Fibroblast of lung (primary cell): ENCODE data around the gene DAGLB. TPM values are rescaled to one million over a fixed set of nuclear protein-coding genes. Genes with fewer than 3 reads are reported as not detected.
"Not testable (repeated sequence)": the region's sequence is repeated elsewhere in the genome, so short reads cannot be mapped to it uniquely, and the experiment has no call there.

ENCODE experiments used
- DNase-seq, 2 donors: peaks; one replicate each; pipeline versions ENCODE4 v3.0.0 to v3.0.0-alpha.2; 2010; ENCODE audit warnings: low read depth in 2 of 2
- H2AFZ ChIP-seq: 2 replicates; pipeline ENCODE4 v1.5.1; 2012; ENCODE audit warnings: low read length, control low read depth, inconsistent platforms
- H3K27ac ChIP-seq: 2 replicates; pipeline ENCODE4 v1.5.1; 2011; ENCODE audit warnings: low read length, control low read depth; ENCODE audit not compliant: insufficient read depth
- H3K27me3 ChIP-seq: 2 replicates; pipeline ENCODE4 v1.5.1; 2011; ENCODE audit warnings: mild to moderate bottlenecking, low read length; ENCODE audit not compliant: control insufficient read depth, insufficient read depth
- H3K36me3 ChIP-seq: 2 replicates; pipeline ENCODE4 v1.5.1; 2011; ENCODE audit warnings: low read length; ENCODE audit not compliant: control insufficient read depth, insufficient read depth
- H3K4me1 ChIP-seq: 2 replicates; pipeline ENCODE4 v1.5.1; 2011; ENCODE audit warnings: low read length; ENCODE audit not compliant: control insufficient read depth, insufficient read depth; ENCODE audit errors: extremely low read depth
- H3K4me2 ChIP-seq: 2 replicates; pipeline ENCODE4 v1.5.1; 2011; ENCODE audit warnings: low read length, control low read depth; ENCODE audit not compliant: insufficient read depth; ENCODE audit errors: extremely low read depth
- H3K4me3 ChIP-seq, 4 experiments: fragments of 200-600 bp in 1 of 4; sonication (generic) in 1 of 4; replicated peaks in 1 of 4; 2 replicates each; pipeline ENCODE4 v1.5.1; 2011 to 2016; ENCODE audit warnings: low read length in 4 of 4, low read depth in 3 of 4, mild to moderate bottlenecking in 3 of 4, control low read depth in 2 of 4, inconsistent platforms in 1 of 4, mixed read lengths in 1 of 4; ENCODE audit not compliant: insufficient read depth in 1 of 4; ENCODE audit errors: control extremely low read depth in 1 of 4
- H3K79me2 ChIP-seq: 2 replicates; pipeline ENCODE4 v1.5.1; 2012; ENCODE audit warnings: mild to moderate bottlenecking, low read length, inconsistent platforms; ENCODE audit not compliant: control insufficient read depth, insufficient read depth
- H3K9ac ChIP-seq: 2 replicates; pipeline ENCODE4 v1.5.1; 2011; ENCODE audit warnings: mild to moderate bottlenecking, low read length, control low read depth; ENCODE audit not compliant: insufficient read depth
- H3K9me3 ChIP-seq: 2 replicates; pipeline ENCODE4 v1.5.1; 2012; ENCODE audit warnings: low read depth, low read length; ENCODE audit not compliant: control insufficient read depth, insufficient read depth
- H4K20me1 ChIP-seq: 2 replicates; pipeline ENCODE4 v1.5.1; 2011; ENCODE audit warnings: low read length; ENCODE audit not compliant: control insufficient read depth, insufficient read depth; ENCODE audit errors: extremely low read depth
- EZH2 ChIP-seq: IDR thresholded peaks from 2 replicates; pipeline ENCODE4 v1.5.1; 2012; ENCODE audit warnings: low read length, control low read depth, mild to moderate bottlenecking; ENCODE audit errors: missing control alignments
- polyA plus RNA-seq, 2 donors: library from polyadenylated mRNA; depleted of rRNA in 1 of 2; stranded (reverse) in 1 of 2; unstranded in 1 of 2; fragments of >200 nt; gene quantifications; 2 replicates each; pipeline ENCODE4 v1.2.1, GENCODE V29; 2011 to 2012; ENCODE audit warnings: missing spikeins in 1 of 2
- total RNA-seq: library from RNA; depleted of rRNA; stranded (reverse); fragments of >200 nt; gene quantifications from 2 replicates; pipeline ENCODE4 v1.2.1, GENCODE V29; 2014
- TF ChIP-seq, protein P1 (sequence below), 2 donors: IDR thresholded peaks in 1 of 2; conservative IDR thresholded peaks in 1 of 2; 1 replicate in 1 of 2; 2 replicates in 1 of 2; pipeline ENCODE4 v1.5.1; 2011 to 2012; ENCODE audit warnings: low read length in 2 of 2, control low read depth in 1 of 2, inconsistent platforms in 1 of 2, low read depth in 1 of 2, mild to moderate bottlenecking in 1 of 2

Gene DAGLB
- total and polyA plus RNA-seq, 2 donors (not counting 1 experiment from before 2014, with no cell fraction given): 17.3 to 22.6 TPM

DNA sequence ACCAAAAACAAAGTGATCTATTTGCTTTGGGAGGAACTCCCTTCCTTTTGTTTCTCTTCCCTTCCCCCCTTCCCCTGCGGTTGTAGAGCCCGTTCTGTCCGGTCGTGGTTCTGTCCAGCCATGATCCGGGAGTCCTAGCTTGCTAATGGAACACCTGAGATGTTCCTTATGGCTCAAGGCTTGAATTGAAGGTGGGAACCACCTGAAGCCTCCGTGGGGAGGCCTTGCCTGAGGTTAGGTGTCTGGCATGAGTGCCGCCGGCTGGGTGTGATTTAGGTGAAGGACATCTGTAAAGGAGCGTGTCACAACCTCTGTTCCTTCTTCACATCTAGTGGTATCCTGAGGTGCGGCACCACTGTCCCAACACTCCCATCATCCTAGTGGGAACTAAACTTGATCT is 46.2 kb downstream of the DAGLB start:
- no peaks in the 10 kb centered on the region for H4K20me1 ChIP-seq
- H3K36me3 ChIP-seq: peaks cover 16% of the 10 kb centered on the region
- no peaks in the 10 kb centered on the region for H3K27me3 ChIP-seq
- no peak for DNase-seq
- H2AFZ ChIP-seq: no peak overlapping the region
- no peak overlapping the region for H3K27ac ChIP-seq
- H3K4me2 ChIP-seq: no peak overlapping the region
- H3K4me1 ChIP-seq: no peaks in the 10 kb centered on the region
- H3K9me3 ChIP-seq: no peaks in the 10 kb centered on the region
- no peak overlapping the region for H3K4me3 ChIP-seq
- H3K9ac ChIP-seq: no peak overlapping the region
- H3K79me2 ChIP-seq: peaks cover 60% of the 10 kb centered on the region
- TF ChIP-seq EZH2: no peak
- TF ChIP-seq, protein P1, sequence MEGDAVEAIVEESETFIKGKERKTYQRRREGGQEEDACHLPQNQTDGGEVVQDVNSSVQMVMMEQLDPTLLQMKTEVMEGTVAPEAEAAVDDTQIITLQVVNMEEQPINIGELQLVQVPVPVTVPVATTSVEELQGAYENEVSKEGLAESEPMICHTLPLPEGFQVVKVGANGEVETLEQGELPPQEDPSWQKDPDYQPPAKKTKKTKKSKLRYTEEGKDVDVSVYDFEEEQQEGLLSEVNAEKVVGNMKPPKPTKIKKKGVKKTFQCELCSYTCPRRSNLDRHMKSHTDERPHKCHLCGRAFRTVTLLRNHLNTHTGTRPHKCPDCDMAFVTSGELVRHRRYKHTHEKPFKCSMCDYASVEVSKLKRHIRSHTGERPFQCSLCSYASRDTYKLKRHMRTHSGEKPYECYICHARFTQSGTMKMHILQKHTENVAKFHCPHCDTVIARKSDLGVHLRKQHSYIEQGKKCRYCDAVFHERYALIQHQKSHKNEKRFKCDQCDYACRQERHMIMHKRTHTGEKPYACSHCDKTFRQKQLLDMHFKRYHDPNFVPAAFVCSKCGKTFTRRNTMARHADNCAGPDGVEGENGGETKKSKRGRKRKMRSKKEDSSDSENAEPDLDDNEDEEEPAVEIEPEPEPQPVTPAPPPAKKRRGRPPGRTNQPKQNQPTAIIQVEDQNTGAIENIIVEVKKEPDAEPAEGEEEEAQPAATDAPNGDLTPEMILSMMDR (conservative IDR thresholded peaks at IDR 0.05 in 1 of 2, IDR thresholded peaks at IDR 0.05 in 1 of 2; ENCODE audit: low read depth in 1 of 2, low read length in 2 of 2): no peak

DNA sequence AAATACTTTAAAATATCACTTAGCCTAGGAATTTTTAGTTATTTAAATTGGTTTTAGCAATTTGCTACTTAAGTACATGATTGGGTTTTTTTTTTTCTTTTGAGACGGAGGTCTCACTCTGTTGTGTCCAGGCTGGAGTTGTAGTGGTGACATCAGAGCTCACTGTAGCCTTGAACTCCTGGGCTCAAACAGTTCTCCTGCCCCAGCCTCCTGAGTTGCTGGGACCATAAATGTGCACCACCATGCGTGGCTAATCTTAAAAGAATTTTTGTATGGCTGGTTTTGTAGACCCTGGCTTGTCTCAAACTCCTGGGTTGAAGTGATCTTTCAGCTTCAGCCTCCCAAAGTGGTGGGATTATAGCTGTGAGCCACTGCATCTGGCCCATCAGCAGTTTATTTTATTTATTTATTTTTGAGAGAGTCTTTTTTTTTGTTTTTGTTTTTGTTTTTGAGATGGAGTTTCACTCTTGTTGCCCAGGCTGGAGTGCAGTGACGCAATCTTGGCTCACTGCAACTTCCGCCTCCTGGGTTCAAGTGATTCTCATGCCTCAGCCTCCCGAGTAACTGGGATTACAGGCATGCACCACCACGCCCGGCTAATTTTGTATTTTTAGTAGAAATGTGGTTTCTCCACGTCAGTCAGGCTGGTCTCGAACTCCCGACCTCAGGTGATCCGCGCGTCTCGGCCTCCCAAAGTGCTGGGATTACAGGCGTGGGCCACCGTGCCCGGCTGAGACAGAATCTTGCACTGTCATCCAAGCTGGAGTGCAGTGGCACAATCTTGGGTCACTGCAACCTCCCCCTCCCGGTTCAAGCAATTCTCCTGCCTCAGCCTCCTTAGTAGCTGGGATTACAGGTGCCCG is 47.3 kb downstream of the DAGLB start:
- H3K4me3 ChIP-seq, H3K27me3 ChIP-seq, DNase-seq, H4K20me1 ChIP-seq, H3K4me1 ChIP-seq, H3K4me2 ChIP-seq, H3K27ac ChIP-seq, H2AFZ ChIP-seq, H3K9me3 ChIP-seq, H3K9ac ChIP-seq: not testable (repeated sequence)
- Histone ChIP-seq H3K36me3 (peaks cover 16% of the 10 kb centered on the region), H3K79me2 (peaks cover 68% of the 10 kb centered on the region)

DNA sequence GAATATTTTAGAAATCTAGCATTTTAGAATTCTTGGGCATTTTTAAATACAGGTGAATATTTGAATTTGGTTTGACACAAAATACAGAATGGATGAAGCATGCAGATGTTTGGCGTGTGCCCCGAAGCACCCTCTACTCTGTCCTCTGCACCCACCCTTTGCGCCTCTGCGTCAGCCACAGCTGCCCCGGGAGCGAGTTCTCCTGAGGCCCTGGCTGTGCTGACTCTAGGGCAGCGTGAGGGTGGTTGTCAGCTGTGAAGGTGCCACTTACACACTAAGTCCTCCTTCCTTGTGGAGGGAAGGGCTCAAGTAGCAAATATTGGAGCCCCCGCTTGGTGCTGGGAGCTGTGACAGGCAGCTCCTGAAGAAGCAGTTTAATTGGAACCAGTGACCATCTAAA is 48.4 kb downstream of the DAGLB start:
- H3K9ac ChIP-seq: no peak overlapping the region
- H3K27ac ChIP-seq: no peak overlapping the region
- H3K4me2 ChIP-seq: no peak overlapping the region
- no peak for DNase-seq
- H3K27me3 ChIP-seq: no peaks in the 10 kb centered on the region
- peaks cover 16% of the 10 kb centered on the region for H3K36me3 ChIP-seq
- H3K9me3 ChIP-seq: no peaks in the 10 kb centered on the region
- no peak overlapping the region for H3K4me3 ChIP-seq
- H2AFZ ChIP-seq: no peak overlapping the region
- H4K20me1 ChIP-seq: no peaks in the 10 kb centered on the region
- TF ChIP-seq, protein P1 (conservative IDR thresholded peaks at IDR 0.05 in 1 of 2, IDR thresholded peaks at IDR 0.05 in 1 of 2; ENCODE audit: low read depth in 1 of 2, low read length in 2 of 2): no peak
- TF ChIP-seq EZH2: no peak
- H3K79me2 ChIP-seq: peaks cover 78% of the 10 kb centered on the region
- peaks cover 4% of the 10 kb centered on the region for H3K4me1 ChIP-seq
